ENCODE measurements around the gene TAGLN3. TPM values are rescaled to one million over a fixed set of nuclear protein-coding genes. Genes with fewer than 3 reads are reported as not detected.

TAGLN3 gene
- total RNA-seq, 3 donors from 2014 or later (not counting 1 experiment from before 2014, with no cell fraction given), result not detected

DNA sequence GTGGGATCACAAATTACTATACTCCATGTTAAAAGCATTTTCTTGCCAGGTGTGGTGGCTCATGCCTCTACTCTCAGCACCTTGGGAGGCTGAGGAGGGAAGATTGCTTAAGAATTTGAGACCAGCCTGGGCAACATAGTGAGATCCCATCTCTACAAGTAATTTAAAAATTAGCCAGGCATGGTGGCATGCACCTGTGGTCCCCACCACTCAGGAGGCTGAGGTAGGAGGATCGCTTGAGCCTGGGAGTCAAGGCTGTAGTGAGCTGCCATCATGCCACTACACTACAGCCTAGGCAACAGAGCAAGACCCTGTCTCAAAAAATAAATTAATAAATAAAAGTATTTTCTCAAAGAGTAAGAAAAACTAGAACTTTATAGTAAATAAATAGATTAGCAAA lies 42.8 kb upstream of the TAGLN3 start:
- no CpG with 5 or more reads among the region's 1 CpG for WGBS (ENCODE audit: insufficient coverage)
- DNase-seq, result no peak
- no peaks in the 10 kb centered on the region for H3K36me3 Mint-ChIP-seq
- no peak overlapping the region for H3K27ac ChIP-seq (ENCODE audit: low read length)
- H3K4me3 ChIP-seq (ENCODE audit: low read length), result no peak overlapping the region
- H3K4me1 ChIP-seq (ENCODE audit: control insufficient read depth, insufficient read depth, low read length), result no peaks in the 10 kb centered on the region
- peaks cover 0 to 5% of the 10 kb centered on the region in 2 donors for H3K4me1 Mint-ChIP-seq
- H3K27me3 ChIP-seq (ENCODE audit: control insufficient read depth, insufficient read depth, low read length), result no peaks in the 10 kb centered on the region
- intact Hi-C loops (cut with micrococcal nuclease), result no loop called here
- no peak for ATAC-seq
- peaks cover 7% of the 10 kb centered on the region for H3K36me3 ChIP-seq (ENCODE audit: control insufficient read depth, insufficient read depth, low read length)
- H3K4me3 Mint-ChIP-seq, result no peak overlapping the region
- no peak overlapping the region for H3K27ac Mint-ChIP-seq
- H3K27me3 Mint-ChIP-seq (ENCODE audit: low read depth in 2 of 2), result no peaks in the 10 kb centered on the region
- no peaks in the 10 kb centered on the region for H3K9me3 Mint-ChIP-seq
- H3K9me3 ChIP-seq (ENCODE audit: control insufficient read depth, insufficient read depth, low read length), result no peaks in the 10 kb centered on the region
- TF ChIP-seq, protein P1, sequence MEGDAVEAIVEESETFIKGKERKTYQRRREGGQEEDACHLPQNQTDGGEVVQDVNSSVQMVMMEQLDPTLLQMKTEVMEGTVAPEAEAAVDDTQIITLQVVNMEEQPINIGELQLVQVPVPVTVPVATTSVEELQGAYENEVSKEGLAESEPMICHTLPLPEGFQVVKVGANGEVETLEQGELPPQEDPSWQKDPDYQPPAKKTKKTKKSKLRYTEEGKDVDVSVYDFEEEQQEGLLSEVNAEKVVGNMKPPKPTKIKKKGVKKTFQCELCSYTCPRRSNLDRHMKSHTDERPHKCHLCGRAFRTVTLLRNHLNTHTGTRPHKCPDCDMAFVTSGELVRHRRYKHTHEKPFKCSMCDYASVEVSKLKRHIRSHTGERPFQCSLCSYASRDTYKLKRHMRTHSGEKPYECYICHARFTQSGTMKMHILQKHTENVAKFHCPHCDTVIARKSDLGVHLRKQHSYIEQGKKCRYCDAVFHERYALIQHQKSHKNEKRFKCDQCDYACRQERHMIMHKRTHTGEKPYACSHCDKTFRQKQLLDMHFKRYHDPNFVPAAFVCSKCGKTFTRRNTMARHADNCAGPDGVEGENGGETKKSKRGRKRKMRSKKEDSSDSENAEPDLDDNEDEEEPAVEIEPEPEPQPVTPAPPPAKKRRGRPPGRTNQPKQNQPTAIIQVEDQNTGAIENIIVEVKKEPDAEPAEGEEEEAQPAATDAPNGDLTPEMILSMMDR (IDR thresholded peaks at IDR 0.05), result no peak

GRCh38 chr3:111956449-111956848 lies 42.3 kb upstream of the TAGLN3 start:
- no peaks in the 10 kb centered on the region for H3K27me3 ChIP-seq (ENCODE audit: control insufficient read depth, insufficient read depth, low read length)
- H3K27ac ChIP-seq (ENCODE audit: low read length), result no peak overlapping the region
- DNase-seq (no peak), ATAC-seq (no peak)
- H3K27me3 Mint-ChIP-seq (ENCODE audit: low read depth in 2 of 2), result no peaks in the 10 kb centered on the region
- H3K36me3 ChIP-seq (ENCODE audit: control insufficient read depth, insufficient read depth, low read length), result peaks cover 7% of the 10 kb centered on the region
- no peak overlapping the region for H3K27ac Mint-ChIP-seq
- TF ChIP-seq, protein P1 (IDR thresholded peaks at IDR 0.05), result no peak
- H3K4me1 Mint-ChIP-seq, result peaks cover 0 to 5% of the 10 kb centered on the region in 2 donors
- H3K36me3 Mint-ChIP-seq, result no peaks in the 10 kb centered on the region
- no peaks in the 10 kb centered on the region for H3K9me3 Mint-ChIP-seq
- H3K4me3 Mint-ChIP-seq, result no peak overlapping the region
- no peaks in the 10 kb centered on the region for H3K4me1 ChIP-seq (ENCODE audit: control insufficient read depth, insufficient read depth, low read length)
- H3K4me3 ChIP-seq (ENCODE audit: low read length), result no peak overlapping the region
- 98% methylated on average over 3 of the region's 3 CpGs for WGBS (ENCODE audit: insufficient coverage)
- intact Hi-C loops (cut with micrococcal nuclease), result no loop called here
- no peaks in the 10 kb centered on the region for H3K9me3 ChIP-seq (ENCODE audit: control insufficient read depth, insufficient read depth, low read length)

GRCh38 chr3:111956995-111957734 lies 41.6 kb upstream of the TAGLN3 start:
- DNase-seq, result no peak

More at GRCh38 chr3:111956995-111957734, 41.6 kb upstream of the TAGLN3 start:
- no peaks in the 10 kb centered on the region for H3K27me3 ChIP-seq (ENCODE audit: control insufficient read depth, insufficient read depth, low read length)
- H3K36me3 ChIP-seq (ENCODE audit: control insufficient read depth, insufficient read depth, low read length), result peaks cover 7% of the 10 kb centered on the region
- no peak overlapping the region for H3K4me3 ChIP-seq (ENCODE audit: low read length)
- Mint-ChIP-seq H3K4me3 (no peak overlapping the region), H3K4me1 (peaks cover 0 to 5% of the 10 kb centered on the region in 2 donors), H3K36me3 (no peaks in the 10 kb centered on the region), H3K27me3 (ENCODE audit: low read depth in 2 of 2) (no peaks in the 10 kb centered on the region), H3K27ac (no peak overlapping the region), H3K9me3 (no peaks in the 10 kb centered on the region)
- 92% methylated on average over 4 of the region's 4 CpGs for WGBS (ENCODE audit: insufficient coverage)
- no peak for ATAC-seq
- H3K27ac ChIP-seq (ENCODE audit: low read length), result no peak overlapping the region
- H3K4me1 ChIP-seq (ENCODE audit: control insufficient read depth, insufficient read depth, low read length), result no peaks in the 10 kb centered on the region
- no peaks in the 10 kb centered on the region for H3K9me3 ChIP-seq (ENCODE audit: control insufficient read depth, insufficient read depth, low read length)
- TF ChIP-seq, protein P1 (IDR thresholded peaks at IDR 0.05), result no peak
- intact Hi-C loops (cut with micrococcal nuclease), result no loop called here
